K562 (cell line): ENCODE data around the gene MAPK8IP1. TPM values are rescaled to one million over a fixed set of nuclear protein-coding genes. Genes with fewer than 3 reads are reported as not detected.

Experiments
- GTF2E2 ChIP-seq: fragments of 200-800 bp; sonication (Bioruptor generic); IDR thresholded peaks from 2 replicates; pipeline ENCODE4 v1.6.1; 2016; ENCODE audit warnings: missing genetic modification characterization, missing compliant biosample characterization
- MXD1 ChIP-seq: fragments of 250-450 bp; sonication (Bioruptor Pico); IDR thresholded peaks from 2 replicates; pipeline ENCODE4 v1.8.0; 2021; ENCODE audit warnings: borderline replicate concordance, mild to moderate bottlenecking, moderate library complexity; ENCODE audit not compliant: poor library complexity, severe bottlenecking
- NRF1 ChIP-seq, 2 experiments: fragments of 450-650 bp; IDR thresholded peaks in 1 of 2; conservative IDR thresholded peaks in 1 of 2; 2 replicates each; pipeline ENCODE4 v1.6.1; 2014; ENCODE audit warnings: mild to moderate bottlenecking in 2 of 2
- PHF21A ChIP-seq: fragments of 450-650 bp; IDR thresholded peaks from 2 replicates; pipeline ENCODE4 v1.6.1; 2017; ENCODE audit warnings: low read depth, borderline replicate concordance
- SLC30A9 ChIP-seq: fragments of 250-450 bp; sonication (Bioruptor Pico); IDR thresholded peaks from 2 replicates; pipeline ENCODE4 v1.8.0; 2022; ENCODE audit warnings: mild to moderate bottlenecking, moderate library complexity
- STAT6 ChIP-seq: sonication (generic); formaldehyde crosslinking; IDR thresholded peaks from 2 replicates; pipeline ENCODE4 v1.8.1; 2023; ENCODE audit warnings: mild to moderate bottlenecking, missing genetic modification reagents
- ZBTB12 ChIP-seq: fragments of 250-450 bp; sonication (Bioruptor Pico); IDR thresholded peaks from 2 replicates; pipeline ENCODE4 v1.4.0; 2020
- ZBTB7A ChIP-seq: IDR thresholded peaks from 2 replicates; pipeline ENCODE4 v1.6.1; 2011; ENCODE audit warnings: low read depth, mild to moderate bottlenecking, low read length, moderate library complexity, borderline replicate concordance; ENCODE audit not compliant: control insufficient read depth
- ZNF274 ChIP-seq: IDR thresholded peaks from 2 replicates; pipeline ENCODE4 v1.6.1; 2011; ENCODE audit warnings: low read depth, mild to moderate bottlenecking, low read length, moderate library complexity, borderline replicate concordance
- polyA plus RNA-seq, 8 experiments: library from polyadenylated mRNA; depleted of rRNA in 4 of 8; stranded (reverse) in 5 of 8; unstranded in 3 of 8; fragments of >200 nt; fragmentation: Nextera tagmentation in 2 of 8; fragmentation: Illumina TruSeq in 1 of 8; extraction: Ambion mirVana in 2 of 8; extraction: Trizol in 1 of 8; gene quantifications; 2 replicates each; pipeline versions ENCODE4 v1.2.1 to v1.2.3, GENCODE V29; 2011 to 2014; ENCODE audit warnings: inconsistent platforms in 1 of 8, missing spikeins in 1 of 8
- total RNA-seq, 7 experiments: library from RNA; depleted of rRNA in 6 of 7; stranded (reverse); fragments of >200 nt in 6 of 7; fragmentation: Illumina TruSeq in 2 of 7; extraction: Trizol in 2 of 7; gene quantifications; 2 replicates each; pipeline versions ENCODE4 v1.2.1 to v1.2.3, GENCODE V29; 2011 to 2021; ENCODE audit warnings: low replicate concordance in 1 of 7
- TF ChIP-seq, protein P1 (sequence below): fragments of 450-650 bp; IDR thresholded peaks from 2 replicates; pipeline ENCODE4 v1.6.1; 2016
- TF ChIP-seq, protein P2 (sequence below): fragments of 200-800 bp; sonication (Bioruptor generic); IDR thresholded peaks from 2 replicates; pipeline ENCODE4 v1.6.1; 2017; ENCODE audit warnings: missing genetic modification characterization, missing compliant biosample characterization

The MAPK8IP1 gene
- total and polyA plus RNA-seq, 9 of the 15 experiments (the other 6 are each of a cell fraction or from before 2014, with no cell fraction given), result 0.13 to 6.9 (median 2.5) TPM

- TF ChIP-seq ZBTB12 (CRISPR knock-in tag), result no peak
- no peak for TF ChIP-seq STAT6
- no peak for TF ChIP-seq GTF2E2 (tag)
- TF ChIP-seq ZBTB7A, result peak; percentile 30; the same call in 1 of the 2 replicates
- TF ChIP-seq NRF1 (conservative IDR thresholded peaks at IDR 0.05 in 1 of 2, IDR thresholded peaks at IDR 0.05 in 1 of 2), result no peak
- TF ChIP-seq ZNF274, result no peak
- TF ChIP-seq PHF21A, result no peak
- TF ChIP-seq SLC30A9 (CRISPR knock-in tag), result no peak
- TF ChIP-seq, protein P1, sequence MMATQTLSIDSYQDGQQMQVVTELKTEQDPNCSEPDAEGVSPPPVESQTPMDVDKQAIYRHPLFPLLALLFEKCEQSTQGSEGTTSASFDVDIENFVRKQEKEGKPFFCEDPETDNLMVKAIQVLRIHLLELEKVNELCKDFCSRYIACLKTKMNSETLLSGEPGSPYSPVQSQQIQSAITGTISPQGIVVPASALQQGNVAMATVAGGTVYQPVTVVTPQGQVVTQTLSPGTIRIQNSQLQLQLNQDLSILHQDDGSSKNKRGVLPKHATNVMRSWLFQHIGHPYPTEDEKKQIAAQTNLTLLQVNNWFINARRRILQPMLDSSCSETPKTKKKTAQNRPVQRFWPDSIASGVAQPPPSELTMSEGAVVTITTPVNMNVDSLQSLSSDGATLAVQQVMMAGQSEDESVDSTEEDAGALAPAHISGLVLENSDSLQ, result peak; percentile 61; the same call in 1 of the 2 replicates
- TF ChIP-seq MXD1 (CRISPR knock-in tag), result no peak
- TF ChIP-seq, protein P2, sequence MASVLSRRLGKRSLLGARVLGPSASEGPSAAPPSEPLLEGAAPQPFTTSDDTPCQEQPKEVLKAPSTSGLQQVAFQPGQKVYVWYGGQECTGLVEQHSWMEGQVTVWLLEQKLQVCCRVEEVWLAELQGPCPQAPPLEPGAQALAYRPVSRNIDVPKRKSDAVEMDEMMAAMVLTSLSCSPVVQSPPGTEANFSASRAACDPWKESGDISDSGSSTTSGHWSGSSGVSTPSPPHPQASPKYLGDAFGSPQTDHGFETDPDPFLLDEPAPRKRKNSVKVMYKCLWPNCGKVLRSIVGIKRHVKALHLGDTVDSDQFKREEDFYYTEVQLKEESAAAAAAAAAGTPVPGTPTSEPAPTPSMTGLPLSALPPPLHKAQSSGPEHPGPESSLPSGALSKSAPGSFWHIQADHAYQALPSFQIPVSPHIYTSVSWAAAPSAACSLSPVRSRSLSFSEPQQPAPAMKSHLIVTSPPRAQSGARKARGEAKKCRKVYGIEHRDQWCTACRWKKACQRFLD, result no peak
Measured at GRCh38 chr11:45904309-45904915, 19.0 kb downstream of the MAPK8IP1 start (continued).
